WTC11 (cell line): Measurements from ENCODE around the gene OXER1. TPM values are rescaled to one million over a fixed set of nuclear protein-coding genes. Genes with fewer than 3 reads are reported as not detected.

Source experiments
- ATAC-seq: fragments of 200-7000 bp; cut with Tn5 transposase; 2 replicates; pipeline ENCODE4 v1.10.0; 2021; ENCODE audit warnings: mild to moderate bottlenecking, moderate library complexity
- CTCF ChIA-PET: fragments of 300-600 bp; sonication (Branson Sonifier 250); formaldehyde crosslinking; loops from one replicate; lab custom pipeline; 2021; ENCODE audit warnings: antibody characterized with exemption; lab: Charles Lee
- POLR2A ChIA-PET: fragments of 350-600 bp; sonication (Branson Sonifier 250); formaldehyde crosslinking; loops from one replicate; lab custom pipeline; 2021; ENCODE audit warnings: antibody characterized with exemption; lab: Charles Lee
- DNase-seq: peaks from one replicate; pipeline ENCODE4 v3.0.0; 2021; ENCODE audit warnings: low spot score
- H3K27ac Mint-ChIP-seq: 2 replicates; pipeline ENCODE4 v1.8.0; 2021; ENCODE audit warnings: mixed read lengths
- H3K27me3 Mint-ChIP-seq: 2 replicates; pipeline ENCODE4 v1.8.0; 2021; ENCODE audit warnings: low read depth, mild to moderate bottlenecking, moderate library complexity, mixed read lengths
- H3K36me3 Mint-ChIP-seq: 2 replicates; pipeline ENCODE4 v1.8.0; 2021; ENCODE audit warnings: mixed read lengths
- H3K4me1 Mint-ChIP-seq: 2 replicates; pipeline ENCODE4 v1.8.0; 2022; ENCODE audit warnings: mixed read lengths
- H3K4me3 Mint-ChIP-seq: 2 replicates; pipeline ENCODE4 v1.8.0; 2021; ENCODE audit warnings: mild to moderate bottlenecking, moderate library complexity, mixed read lengths
- H3K9me3 Mint-ChIP-seq: 2 replicates; pipeline ENCODE4 v1.8.0; 2021; ENCODE audit warnings: mixed read lengths
- ATF1 ChIP-seq: sonication (generic); formaldehyde crosslinking; IDR thresholded peaks from 2 replicates; pipeline ENCODE4 v1.8.1; 2023; ENCODE audit warnings: mild to moderate bottlenecking, moderate library complexity, missing genetic modification reagents
- ATF2 ChIP-seq: sonication (generic); formaldehyde crosslinking; IDR thresholded peaks from 2 replicates; pipeline ENCODE4 v1.8.1; 2022; ENCODE audit warnings: low read depth, missing genetic modification reagents, borderline replicate concordance
- CBFB ChIP-seq: sonication (generic); formaldehyde crosslinking; IDR thresholded peaks from 2 replicates; pipeline ENCODE4 v1.8.1; 2022; ENCODE audit warnings: mild to moderate bottlenecking, low read depth, missing genetic modification reagents
- CDX4 ChIP-seq: fragments of 250-450 bp; sonication (Bioruptor Pico); IDR thresholded peaks from 2 replicates; pipeline ENCODE4 v1.9.0; 2021; ENCODE audit warnings: moderate library complexity, mild to moderate bottlenecking, inconsistent platforms, borderline replicate concordance
- E2F4 ChIP-seq: sonication (generic); formaldehyde crosslinking; IDR thresholded peaks from 2 replicates; pipeline ENCODE4 v1.8.1; 2022; ENCODE audit warnings: low read depth, mild to moderate bottlenecking, moderate library complexity, missing genetic modification reagents, borderline replicate concordance
- ETV6 ChIP-seq: sonication (generic); formaldehyde crosslinking; IDR thresholded peaks from 2 replicates; pipeline ENCODE4 v1.8.1; 2022; ENCODE audit warnings: mild to moderate bottlenecking, missing genetic modification reagents
- FOXK1 ChIP-seq: sonication (generic); formaldehyde crosslinking; IDR thresholded peaks from 2 replicates; pipeline ENCODE4 v1.8.0; 2022; ENCODE audit warnings: mild to moderate bottlenecking, moderate library complexity, missing genetic modification reagents
- FOXP1 ChIP-seq: sonication (generic); formaldehyde crosslinking; IDR thresholded peaks from 2 replicates; pipeline ENCODE4 v1.8.0; 2022; ENCODE audit warnings: missing genetic modification reagents, mild to moderate bottlenecking, moderate library complexity, borderline replicate concordance
- FOXP4 ChIP-seq: sonication (generic); formaldehyde crosslinking; IDR thresholded peaks from 2 replicates; pipeline ENCODE4 v1.8.0; 2022; ENCODE audit warnings: mild to moderate bottlenecking, missing genetic modification reagents
- GTF2I ChIP-seq: fragments of 250-450 bp; sonication (Bioruptor Pico); conservative IDR thresholded peaks from 2 replicates; pipeline ENCODE4 v1.4.0; 2021; ENCODE audit warnings: mild to moderate bottlenecking
- HMGXB4 ChIP-seq: sonication (generic); formaldehyde crosslinking; IDR thresholded peaks from 2 replicates; pipeline ENCODE4 v1.8.1; 2023; ENCODE audit warnings: mild to moderate bottlenecking, moderate library complexity, missing genetic modification reagents
- IRF2 ChIP-seq: sonication (generic); formaldehyde crosslinking; IDR thresholded peaks from 2 replicates; pipeline ENCODE4 v1.8.0; 2022; ENCODE audit warnings: low read depth, missing genetic modification reagents, borderline replicate concordance
- KAT7 ChIP-seq: sonication (generic); formaldehyde crosslinking; IDR thresholded peaks from 2 replicates; pipeline ENCODE4 v1.8.1; 2023; ENCODE audit warnings: missing genetic modification reagents, mild to moderate bottlenecking, borderline replicate concordance
- MAX ChIP-seq: sonication (generic); formaldehyde crosslinking; IDR thresholded peaks from 2 replicates; pipeline ENCODE4 v1.8.0; 2022; ENCODE audit warnings: mild to moderate bottlenecking, missing genetic modification reagents
- NFATC4 ChIP-seq: fragments of 250-450 bp; sonication (Bioruptor Pico); IDR thresholded peaks from 2 replicates; pipeline ENCODE4 v1.9.0; 2021; ENCODE audit warnings: mild to moderate bottlenecking
- NR2C2 ChIP-seq: sonication (generic); formaldehyde crosslinking; IDR thresholded peaks from 2 replicates; pipeline ENCODE4 v1.8.0; 2022; ENCODE audit warnings: mild to moderate bottlenecking, missing genetic modification reagents
- PRDM15 ChIP-seq: sonication (generic); formaldehyde crosslinking; IDR thresholded peaks from 2 replicates; pipeline ENCODE4 v1.8.0; 2022; ENCODE audit warnings: missing genetic modification reagents
- PRRX2 ChIP-seq: fragments of 250-450 bp; sonication (Bioruptor Pico); IDR thresholded peaks from 2 replicates; pipeline ENCODE4 v1.8.0; 2021; ENCODE audit warnings: mild to moderate bottlenecking
- ZNF317 ChIP-seq: sonication (generic); formaldehyde crosslinking; IDR thresholded peaks from 2 replicates; pipeline ENCODE4 v1.8.1; 2023; ENCODE audit warnings: low read depth, mild to moderate bottlenecking, moderate library complexity, missing genetic modification reagents, borderline replicate concordance
- total RNA-seq: library from RNA; stranded (reverse); gene quantifications from 3 replicates; pipeline ENCODE4 v1.2.3, GENCODE V29; 2021

Gene OXER1
- total RNA-seq, 1 experiment from 2014 or later, result 2.6 TPM

- no peak for TF ChIP-seq MAX (CRISPR knock-in tag)
- no peak for TF ChIP-seq FOXP1 (CRISPR knock-in tag)
- no peak for TF ChIP-seq CBFB (CRISPR knock-in tag)
- no peak for TF ChIP-seq KAT7 (CRISPR knock-in tag)
These were observed 20.9 kb downstream of the OXER1 start (continued) for GRCh38 chr2:42742740-42743658.

- Mint-ChIP-seq H3K36me3 (peaks cover 55% of the 10 kb centered on the region), H3K4me1 (peaks cover 24% of the 10 kb centered on the region), H3K27me3 (no peaks in the 10 kb centered on the region), H3K27ac (no peak overlapping the region), H3K4me3 (no peak overlapping the region), H3K9me3 (peaks cover 37% of the 10 kb centered on the region)
- TF ChIP-seq E2F4 (CRISPR knock-in tag), result no peak
- TF ChIP-seq ZNF317, result no peak
- no peak for TF ChIP-seq NR2C2
- no peak for TF ChIP-seq PRRX2 (CRISPR knock-in tag)
- no peak for TF ChIP-seq CDX4
- TF ChIP-seq GTF2I (CRISPR knock-in tag), result no peak
- no peak for TF ChIP-seq IRF2 (CRISPR knock-in tag)
- no peak for TF ChIP-seq FOXP4 (CRISPR knock-in tag)
- no peak for TF ChIP-seq HMGXB4 (CRISPR knock-in tag)
- no peak for TF ChIP-seq FOXK1 (CRISPR knock-in tag)
- TF ChIP-seq ETV6 (CRISPR knock-in tag), result no peak
- TF ChIP-seq ATF1, result no peak
- TF ChIP-seq ATF2 (CRISPR knock-in tag), result no peak
- no peak for TF ChIP-seq PRDM15 (CRISPR knock-in tag)
- no peak for TF ChIP-seq NFATC4 (CRISPR knock-in tag)
- ChIA-PET CTCF (no interaction called here), POLR2A (no interaction called here)
- no peak for ATAC-seq
- DNase-seq, result no peak
These were observed 22.8 kb downstream of the OXER1 start for GRCh38 chr2:42741140-42741539.
